Hematopoietic multipotent progenitor cell (in vitro differentiated cells): Measurements from ENCODE around the gene GSE1. TPM values are rescaled to one million over a fixed set of nuclear protein-coding genes. Genes with fewer than 3 reads are reported as not detected.

ENCODE experiments used
- DNase-seq, 3 donors: peaks; one replicate each; pipeline ENCODE4 v3.0.0-alpha.2; 2011 to 2015; ENCODE audit warnings: low read depth in 2 of 3, low spot score in 2 of 3
- total RNA-seq: library from RNA; depleted of rRNA; stranded (reverse); fragments of >200 nt; gene quantifications from one replicate; pipeline ENCODE4 v1.2.3, GENCODE V29; 2012

The GSE1 gene
- total RNA-seq = 112 TPM

- peak; percentile 25 to 83 (median 82) for DNase-seq
Measured at GRCh38 chr16:85612801-85613603, at the start of gene GSE1. Gene GSE1, plus strand, starts transcription at chr16:85613322. Its CDS starts 70 bp downstream, at chr16:85613392.

DNA sequence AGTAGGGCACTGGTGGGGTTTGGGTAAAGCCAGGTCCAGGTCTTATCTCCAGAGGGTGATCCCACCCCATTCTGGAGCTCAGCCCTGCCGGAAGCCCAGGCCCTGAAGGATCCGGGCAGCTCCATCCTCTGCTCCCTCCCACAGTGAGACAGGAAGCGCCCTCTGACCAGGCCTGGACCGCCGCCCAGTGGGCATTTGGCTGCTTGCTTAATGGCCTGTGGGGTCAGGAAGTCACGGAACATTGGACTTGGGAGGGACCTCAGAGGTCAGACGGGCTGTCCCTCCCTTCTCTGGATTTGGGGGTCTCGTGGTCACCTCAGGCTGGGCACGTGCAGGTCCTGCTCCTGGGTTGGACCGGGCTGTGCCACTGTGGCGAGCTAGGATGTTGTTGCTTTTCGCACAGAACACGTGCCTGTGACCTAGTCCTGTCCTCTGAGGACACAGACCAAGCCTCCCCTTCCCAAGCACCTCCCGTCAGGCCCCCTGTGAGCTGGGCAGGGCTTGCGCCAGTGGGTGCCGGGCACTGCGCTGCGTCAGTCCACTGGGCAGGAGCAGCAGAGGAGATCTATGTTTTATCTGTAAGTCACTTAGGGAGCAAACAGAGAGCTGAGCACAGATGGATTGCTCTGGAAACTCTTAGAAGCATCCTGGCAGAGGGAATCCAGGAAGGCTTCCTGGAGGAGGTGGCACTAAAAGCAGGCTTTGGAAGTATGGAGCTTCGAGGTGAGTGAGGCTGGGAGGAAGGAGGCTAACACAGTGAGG lies 49.4 kb upstream of the GSE1 start:
- DNase-seq = no peak

GRCh38 chr16:85564277-85565051 lies 48.7 kb upstream of the GSE1 start:
- peak in 1 of 3 donors; percentile 51 for DNase-seq

DNA sequence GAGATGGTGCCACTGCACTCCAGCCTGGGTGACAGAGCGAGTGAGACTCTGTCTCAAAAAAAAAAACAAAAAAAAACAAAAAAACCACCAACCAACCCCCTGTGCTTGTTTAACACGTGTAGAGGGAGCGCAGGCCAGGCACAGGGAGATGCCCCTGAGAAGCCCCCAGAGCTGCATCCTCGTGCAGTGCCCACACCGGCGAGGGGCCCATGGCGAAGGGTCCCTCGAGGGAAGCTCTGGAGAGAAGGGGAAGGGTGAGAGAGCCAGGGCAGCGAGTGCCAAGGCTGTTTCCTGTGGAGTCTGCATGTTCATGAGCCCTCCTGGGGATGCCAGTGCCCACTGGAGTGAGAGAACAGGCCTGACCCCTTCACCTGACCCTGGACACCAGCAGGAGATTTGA lies 47.8 kb upstream of the GSE1 start:
- no peak for DNase-seq

- no peak for DNase-seq
Measured at GRCh38 chr16:85565801-85566526, 47.2 kb upstream of the GSE1 start.

GRCh38 chr16:85566561-85567100 lies 46.5 kb upstream of the GSE1 start:
- peak in 1 of 3 donors; percentile 70 for DNase-seq

DNA sequence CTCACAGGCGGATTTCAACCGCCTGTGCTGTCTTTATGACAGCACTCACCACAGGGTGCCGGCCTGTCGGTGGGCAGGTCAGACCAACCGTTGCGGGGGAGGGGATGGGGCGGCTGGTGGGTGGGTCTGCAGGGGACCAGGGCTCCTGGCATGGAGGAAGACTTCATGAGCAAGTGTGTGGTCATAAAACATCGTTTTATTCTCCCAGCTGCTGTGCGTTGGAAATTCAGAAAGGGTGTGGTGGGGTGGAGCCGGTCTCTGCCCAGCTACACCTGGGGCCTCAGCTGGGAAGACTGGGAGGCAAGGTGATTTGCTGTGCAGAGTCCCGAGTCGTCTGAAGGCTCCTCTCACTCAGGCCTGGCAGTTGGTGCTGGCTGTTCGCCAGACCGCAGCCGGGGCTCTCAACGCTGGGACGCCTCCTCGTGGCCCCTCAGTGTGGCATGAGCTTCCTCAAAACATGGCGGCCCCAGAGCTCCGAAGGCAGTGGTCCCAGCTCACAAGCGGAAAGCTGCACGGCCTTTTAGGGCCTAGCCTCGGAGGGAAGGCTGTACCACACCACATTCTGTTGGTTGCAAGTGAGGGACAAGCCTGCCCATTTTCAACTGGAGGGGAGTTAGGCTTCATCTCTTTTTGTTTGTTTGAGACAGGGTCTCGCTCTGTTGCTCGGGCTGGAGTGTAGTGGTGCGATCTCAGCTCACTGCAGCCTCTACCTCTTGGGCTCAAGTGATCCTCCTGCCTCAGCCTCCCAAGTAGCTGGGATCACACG lies 45.8 kb upstream of the GSE1 start:
- DNase-seq = peak in 1 of 3 donors; percentile 78

- no peak for DNase-seq
Measured at GRCh38 chr16:85567935-85568334, 45.2 kb upstream of the GSE1 start.

GRCh38 chr16:85568519-85568918 lies 44.6 kb upstream of the GSE1 start:
- DNase-seq = no peak

DNA sequence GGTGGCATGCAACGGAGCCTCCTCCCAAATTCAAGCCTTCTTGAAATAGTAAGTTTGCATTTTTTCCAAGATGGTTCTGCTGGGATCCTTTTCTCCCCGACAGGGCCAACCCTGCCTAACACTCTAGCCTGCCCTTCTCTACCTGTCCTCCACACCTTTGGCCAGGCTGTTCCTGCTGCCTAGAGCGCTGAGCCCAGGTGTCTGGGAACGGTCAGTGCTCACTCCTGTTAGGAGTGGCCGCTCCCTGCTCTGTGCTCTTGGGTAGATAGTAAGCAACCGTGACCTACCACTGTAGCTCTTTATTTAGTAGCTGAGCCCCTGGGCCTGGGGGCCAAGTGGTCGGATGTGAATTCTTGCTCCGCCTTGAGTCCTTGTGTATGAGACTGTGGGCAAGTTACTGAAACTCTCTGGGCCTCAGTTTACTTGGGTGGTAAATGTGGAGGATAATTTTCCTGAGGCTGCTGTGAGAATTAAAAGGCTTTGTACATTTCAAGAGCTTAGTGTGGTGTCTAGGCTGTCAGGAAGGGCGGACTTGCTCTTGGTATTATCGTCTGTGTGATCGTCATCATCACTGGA lies 44.0 kb upstream of the GSE1 start:
- DNase-seq = no peak

GRCh38 chr16:85569615-85570212 lies 43.4 kb upstream of the GSE1 start:
- DNase-seq = peak in 2 of 3 donors; percentile 56 to 74

DNA sequence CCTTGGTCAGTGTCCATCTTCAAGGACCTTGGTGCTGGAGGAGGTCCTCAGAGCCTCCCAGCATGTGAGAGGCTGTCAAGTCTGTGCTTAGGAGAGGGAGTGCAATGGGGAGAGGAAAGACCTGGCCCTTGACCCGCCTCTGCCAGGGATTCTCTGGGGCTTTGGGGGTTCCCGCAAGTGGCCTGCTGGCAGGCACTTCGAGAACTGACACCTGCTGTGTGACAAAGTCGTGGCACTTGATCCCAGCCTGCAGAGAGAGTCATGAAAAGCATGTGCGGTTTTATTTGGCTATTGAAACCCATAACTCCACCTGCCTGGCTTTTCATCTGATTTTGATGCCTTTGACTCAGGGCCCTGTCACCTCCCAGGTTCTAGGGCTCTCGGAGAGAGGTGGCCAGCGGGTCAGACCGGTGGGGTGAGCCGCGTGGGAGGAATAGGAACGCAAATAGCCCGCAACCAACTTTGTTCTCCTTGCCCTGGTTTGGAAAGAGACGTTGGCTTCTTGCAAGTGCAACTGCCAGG lies 42.8 kb upstream of the GSE1 start:
- no peak for DNase-seq

DNA sequence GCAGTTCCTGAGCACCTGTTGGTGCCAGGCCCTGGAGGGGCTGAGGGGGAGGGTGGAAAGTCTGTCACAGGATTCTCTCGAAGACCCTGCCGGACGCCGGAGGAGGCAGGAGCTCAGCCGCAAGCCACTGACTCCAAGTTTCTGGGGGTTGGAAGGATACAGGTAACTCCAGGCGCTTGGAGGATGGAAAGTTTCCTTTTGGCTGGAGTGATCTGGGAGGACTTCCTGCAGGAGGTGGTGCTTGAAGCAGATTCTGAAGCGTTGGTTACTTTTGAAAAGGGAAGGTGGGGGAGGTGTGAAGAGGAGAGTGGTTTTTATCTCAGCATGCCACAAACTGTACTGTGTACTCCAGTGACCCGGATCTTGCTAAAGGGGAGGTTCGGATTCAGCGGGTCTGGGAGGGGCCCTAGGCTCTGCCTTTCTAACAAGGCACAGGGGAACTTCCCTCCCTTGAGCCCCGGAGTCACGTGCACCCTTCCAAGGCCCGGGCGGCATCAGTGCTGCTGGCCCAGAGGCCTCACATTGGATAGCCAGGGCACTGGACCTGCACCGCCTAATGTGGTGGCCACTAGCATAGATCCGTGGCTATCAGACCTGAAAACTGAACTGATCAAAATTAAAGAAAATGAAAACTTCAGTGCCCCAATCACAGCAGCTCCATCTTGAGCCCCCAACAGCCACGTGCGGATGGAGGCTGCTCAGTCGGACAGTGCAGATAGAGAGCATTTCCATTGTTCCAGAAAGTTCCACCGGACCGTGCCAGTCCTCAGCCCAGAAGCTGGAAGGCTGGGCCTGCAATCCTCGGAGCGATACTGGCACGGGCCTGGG lies 42.2 kb upstream of the GSE1 start:
- peak in 2 of 3 donors; percentile 91 to 97 for DNase-seq

DNA sequence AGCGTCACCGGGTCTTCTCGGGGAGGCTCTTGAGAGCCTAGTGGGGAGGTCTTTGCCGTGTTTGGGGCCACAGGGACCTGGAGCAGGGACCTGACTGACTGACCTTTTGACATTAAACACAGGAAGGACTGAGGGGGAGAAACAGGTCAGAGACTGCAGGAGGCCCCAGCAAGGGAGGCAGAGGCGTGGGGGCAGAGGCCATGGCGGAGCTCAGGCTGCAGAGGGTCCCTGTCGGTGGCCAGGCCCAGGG lies 41.6 kb upstream of the GSE1 start:
- DNase-seq = no peak

GRCh38 chr16:85571813-85572619 lies 41.1 kb upstream of the GSE1 start:
- peak in 2 of 3 donors; percentile 91 to 99 for DNase-seq

DNA sequence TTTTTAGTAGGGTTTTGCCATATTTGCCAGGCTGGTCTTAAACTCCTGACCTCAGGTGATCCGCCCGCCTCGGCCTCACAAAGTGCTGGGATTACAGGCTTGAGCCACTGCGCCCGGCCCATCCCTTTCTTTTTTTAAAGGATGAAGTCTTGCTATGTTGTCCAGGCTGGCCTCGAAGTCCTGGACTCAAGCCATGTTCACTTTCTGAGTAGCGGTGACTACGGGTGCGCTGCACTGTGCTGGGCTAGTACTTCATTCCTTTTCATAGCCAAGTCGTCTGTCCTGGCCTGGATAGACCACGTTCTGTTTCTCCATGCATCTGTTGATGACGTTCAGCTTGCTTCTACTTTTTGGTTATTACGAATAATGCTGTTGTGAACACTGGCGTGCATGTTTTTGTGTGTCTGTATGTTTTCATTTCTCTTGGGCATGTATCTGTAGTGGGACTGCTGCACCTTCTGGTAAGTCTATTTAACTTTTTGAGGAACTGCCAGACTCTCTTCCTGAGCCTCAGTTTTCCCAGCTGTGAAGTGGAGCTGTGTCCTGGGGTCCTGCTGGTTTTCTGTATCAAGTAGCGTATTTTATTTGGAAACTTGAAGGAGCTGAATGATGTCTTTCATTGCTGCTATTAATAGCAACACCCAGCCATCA lies 40.0 kb upstream of the GSE1 start:
- no peak for DNase-seq
